Kidney tubule cell (primary cell): ENCODE results near the gene MPDZ.

ENCODE experiments used
- DNase-seq: peaks from one replicate; pipeline ENCODE4 v3.0.0-alpha.2; 2018; ENCODE audit warnings: low spot score

Gene MPDZ

GRCh38 chr9:13083366-13083765 lies 196.1 kb downstream of the MPDZ start:
- DNase-seq, result no peak

GRCh38 chr9:13082796-13083195 lies 196.7 kb downstream of the MPDZ start:
- DNase-seq, result no peak

GRCh38 chr9:13078164-13078563 lies 201.3 kb downstream of the MPDZ start:
- DNase-seq, result no peak

GRCh38 chr9:13076616-13077015 lies 202.9 kb downstream of the MPDZ start:
- DNase-seq, result no peak

GRCh38 chr9:13071921-13072320 lies 207.6 kb downstream of the MPDZ start:
- DNase-seq, result no peak

- DNase-seq, result no peak
These were observed 208.6 kb downstream of the MPDZ start for GRCh38 chr9:13070612-13071595.

- no peak for DNase-seq
These were observed 210.0 kb downstream of the MPDZ start for GRCh38 chr9:13069498-13069897.

- no peak for DNase-seq
These were observed 214.8 kb downstream of the MPDZ start for GRCh38 chr9:13064676-13065075.

- no peak for DNase-seq
These were observed 215.5 kb downstream of the MPDZ start for GRCh38 chr9:13063880-13064459.

- no peak for DNase-seq
These were observed 218.1 kb downstream of the MPDZ start for GRCh38 chr9:13061390-13061789.
